HEK293T (cell line): ENCODE measurements around the gene RANBP3.

Experiments
- BHLHE40 ChIP-seq: fragments of 450-650 bp; IDR thresholded peaks from 2 replicates; pipeline ENCODE4 v1.6.1; 2016; ENCODE audit warnings: mild to moderate bottlenecking, moderate library complexity, borderline replicate concordance
- ELF4 ChIP-seq: fragments of 450-650 bp; IDR thresholded peaks from 2 replicates; pipeline ENCODE4 v1.6.1; 2017; ENCODE audit warnings: antibody characterized with exemption
- FOXA1 ChIP-seq: fragments of 450-650 bp; IDR thresholded peaks from 2 replicates; pipeline ENCODE4 v1.6.1; 2016; ENCODE audit warnings: mild to moderate bottlenecking
- FOXK2 ChIP-seq: fragments of 450-650 bp; IDR thresholded peaks from 2 replicates; pipeline ENCODE4 v1.6.1; 2016; ENCODE audit warnings: mild to moderate bottlenecking
- FOXM1 ChIP-seq: fragments of 450-650 bp; IDR thresholded peaks from 2 replicates; pipeline ENCODE4 v1.6.1; 2017; ENCODE audit warnings: mild to moderate bottlenecking, borderline replicate concordance
- HDGF ChIP-seq: fragments of 450-650 bp; IDR thresholded peaks from 2 replicates; pipeline ENCODE4 v1.6.1; 2017; ENCODE audit warnings: antibody characterized with exemption, borderline replicate concordance
- L3MBTL2 ChIP-seq: fragments of 450-650 bp; conservative IDR thresholded peaks from 2 replicates; pipeline ENCODE4 v1.6.1; 2016; ENCODE audit warnings: mild to moderate bottlenecking
- NFRKB ChIP-seq: fragments of 450-650 bp; IDR thresholded peaks from 2 replicates; pipeline ENCODE4 v1.6.1; 2016; ENCODE audit warnings: mild to moderate bottlenecking, moderate library complexity
- SP1 ChIP-seq: fragments of 450-650 bp; IDR thresholded peaks from 2 replicates; pipeline ENCODE4 v1.6.1; 2017
- TARDBP ChIP-seq: fragments of 450-650 bp; IDR thresholded peaks from 2 replicates; pipeline ENCODE4 v1.6.1; 2016
- ZNF384 ChIP-seq: fragments of 450-650 bp; IDR thresholded peaks from 2 replicates; pipeline ENCODE4 v1.6.1; 2016

- no peak for TF ChIP-seq HDGF
- TF ChIP-seq L3MBTL2 = no peak
- TF ChIP-seq BHLHE40 = no peak
- no peak for TF ChIP-seq FOXA1
- TF ChIP-seq SP1 = no peak
- TF ChIP-seq ZNF384 = no peak
- no peak for TF ChIP-seq FOXK2
- no peak for TF ChIP-seq TARDBP
- TF ChIP-seq FOXM1 = no peak
- no peak for TF ChIP-seq ELF4
- TF ChIP-seq NFRKB = no peak
These were observed 67.4 kb downstream of the RANBP3 start for GRCh38 chr19:5910638-5910907.
